Measurements from ENCODE around the gene PGAP3.

DNA sequence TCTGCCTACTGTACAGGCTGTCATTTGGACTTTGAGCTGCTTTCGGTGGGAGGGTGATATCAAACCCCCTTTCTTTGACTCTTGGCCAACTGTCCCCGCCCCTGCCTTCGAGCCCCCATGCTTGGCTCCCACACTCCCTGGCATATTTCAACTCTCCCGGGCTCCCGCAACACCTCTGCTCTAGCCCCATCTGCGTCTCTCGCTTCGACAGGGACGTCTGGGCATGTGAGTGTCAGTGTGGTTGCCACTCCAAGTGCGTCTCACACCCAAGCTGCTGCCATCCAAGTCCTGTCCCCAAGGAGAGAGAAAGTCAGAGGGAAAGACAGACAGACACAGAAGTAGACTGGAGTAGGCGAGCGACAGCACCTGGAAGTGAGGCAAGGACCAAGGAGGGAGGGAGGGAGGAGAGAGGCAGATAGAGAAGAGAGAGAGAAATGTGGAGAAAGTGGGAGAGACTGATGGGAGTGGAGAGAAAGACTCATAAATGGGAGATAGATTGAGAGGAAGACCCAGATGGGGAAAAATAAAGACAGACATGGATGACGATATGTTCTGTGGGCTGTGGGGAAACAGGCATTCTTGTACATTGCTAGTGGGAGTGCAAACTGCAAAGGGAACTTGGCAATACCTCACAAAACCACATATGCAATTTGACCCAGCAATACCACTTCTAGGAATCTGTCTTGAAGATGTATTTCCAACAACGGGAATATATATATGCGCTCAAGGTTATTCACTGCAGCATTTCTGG lies 39.1 kb downstream of the PGAP3 start:
- TF ChIP-seq EZH2 (IDR thresholded peaks at IDR 0.05): no peak
- TF ChIP-seq POLR2AphosphoS5 (IDR thresholded peaks at IDR 0.05; ENCODE audit: borderline replicate concordance, low read depth, low read length): no peak
- no peak for TF ChIP-seq FOXP2 (optimal IDR thresholded peaks at IDR 0.05; ENCODE audit: control extremely low read depth, extremely low read length, insufficient read depth)

Measured in SK-N-MC (cell line).